Measurements from ENCODE around the gene OR5T3.
"Not testable (repeated sequence)": the region's sequence is repeated elsewhere in the genome, so short reads cannot be mapped to it uniquely, and the experiment has no call there.

Gene OR5T3

GRCh38 chr11:56251954-56252353 is at the start of gene OR5T3:
TSS of gene OR5T3 (plus strand) at chr11:56252254. CDS start at chr11:56252254, 0 bp downstream.
- DNase-seq (ENCODE audit: low read depth in 2 of 2) = no peak

GRCh38 chr11:56207790-56208189 is 44.3 kb upstream of the OR5T3 start:
- DNase-seq (ENCODE audit: low read depth in 2 of 2) = no peak

DNA sequence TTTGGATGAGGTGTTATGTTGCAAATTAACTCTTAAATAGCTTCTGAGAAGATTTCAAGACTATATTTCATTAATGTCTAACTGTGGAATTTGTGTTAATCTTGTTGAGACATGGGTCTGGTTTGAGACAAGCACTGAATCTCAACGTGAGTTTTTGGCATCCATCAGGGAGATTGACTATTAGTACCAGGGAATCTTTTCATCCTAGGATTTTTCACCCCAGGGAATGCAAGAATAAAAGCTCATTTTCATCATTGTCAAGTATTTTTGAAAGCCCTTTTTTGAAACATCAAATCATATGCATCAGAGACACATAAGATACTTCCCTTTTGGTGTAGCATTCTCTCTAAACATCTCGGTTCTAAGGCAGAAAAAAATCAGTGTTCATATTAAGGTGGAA is 37.5 kb upstream of the OR5T3 start:
- DNase-seq (ENCODE audit: low read depth in 2 of 2) = no peak

- DNase-seq (ENCODE audit: low read depth in 2 of 2) = not testable (repeated sequence)
Observed at GRCh38 chr11:56219735-56220134, 32.3 kb upstream of the OR5T3 start.

GRCh38 chr11:56234155-56234554 is 17.9 kb upstream of the OR5T3 start, which contains the start of gene OR5T2:
TSS of gene OR5T2 (minus strand) at chr11:56234255. CDS start at chr11:56233062, 1,193 bp downstream.
- no peak for DNase-seq (ENCODE audit: low read depth in 2 of 2)

GRCh38 chr11:56271092-56271491 is 19.0 kb downstream of the OR5T3 start:
- DNase-seq (ENCODE audit: low read depth in 2 of 2) = no peak

- no peak for DNase-seq (ENCODE audit: low read depth in 2 of 2)
Observed at GRCh38 chr11:56273854-56274253, 21.8 kb downstream of the OR5T3 start, which contains the start of gene OR5T1. TSS of gene OR5T1 (plus strand) at chr11:56274154. CDS start at chr11:56275639, 1,485 bp downstream.

GRCh38 chr11:56292154-56292553 is 40.1 kb downstream of the OR5T3 start, which contains the start of gene OR8H1:
TSS of gene OR8H1 (minus strand) at chr11:56292254. CDS start at chr11:56291062, 1,192 bp downstream.
- no peak for DNase-seq (ENCODE audit: low read depth in 2 of 2)

GRCh38 chr11:56296898-56297297 is 44.8 kb downstream of the OR5T3 start:
- DNase-seq (ENCODE audit: low read depth in 2 of 2) = no peak
